ENCODE measurements around the gene SAMD5.

The SAMD5 gene

DNA sequence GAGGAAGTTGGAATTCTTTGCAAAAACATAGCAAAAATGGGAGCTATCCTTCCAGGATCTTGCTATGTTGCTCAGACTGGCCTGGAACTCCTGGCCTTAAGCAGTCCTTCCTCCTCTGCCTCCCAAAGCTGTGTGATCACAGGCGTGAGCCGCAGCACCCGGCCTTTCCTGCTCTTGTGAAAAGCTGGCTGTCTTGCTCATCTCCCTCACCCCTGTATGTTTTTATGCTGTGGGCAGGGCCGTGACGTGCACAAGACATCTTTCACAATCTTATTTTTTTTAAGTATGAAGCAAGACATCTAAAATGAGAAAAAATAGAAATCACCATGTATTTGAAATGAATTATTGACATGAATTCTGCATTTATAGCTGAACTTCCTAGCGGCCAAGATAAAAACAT lies 110.4 kb downstream of the SAMD5 start:
- no peak for DNase-seq (ENCODE audit: low spot score)

All from kidney tubule cell (primary cell).